PC-9 (cell line): ENCODE data around the gene SCGB2B2.

Experiments
- EZH2 ChIP-seq: fragments of 200-600 bp; sonication (generic); IDR thresholded peaks from 2 replicates; pipeline ENCODE4 v1.8.0; 2017; ENCODE audit warnings: antibody characterized with exemption, low read depth
- TF ChIP-seq, protein P1 (sequence below): fragments of 200-600 bp; sonication (generic); conservative IDR thresholded peaks from 2 replicates; pipeline ENCODE4 v1.6.1; 2017; ENCODE audit warnings: mixed run types, antibody characterized with exemption, mild to moderate bottlenecking, moderate library complexity

DNA sequence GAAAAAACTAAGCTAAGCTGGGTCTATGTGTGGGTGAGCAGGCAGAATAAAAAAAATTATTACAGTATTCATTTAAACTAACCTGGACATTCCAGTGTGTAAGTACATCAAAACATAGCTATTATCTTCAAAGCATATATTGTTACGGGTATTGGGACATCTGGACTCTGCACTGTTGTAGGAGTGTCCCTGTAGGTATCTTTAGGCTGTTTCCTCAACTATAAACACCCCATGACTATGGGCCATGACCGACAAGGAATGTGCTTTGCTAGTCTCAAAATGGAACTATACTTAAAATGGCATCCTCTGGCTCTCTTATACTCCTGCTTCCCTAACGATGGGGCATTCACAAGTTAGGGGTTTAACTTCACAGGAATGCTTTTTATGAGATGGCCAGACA lies 3.4 kb downstream of the SCGB2B2 start:
- TF ChIP-seq, protein P1, sequence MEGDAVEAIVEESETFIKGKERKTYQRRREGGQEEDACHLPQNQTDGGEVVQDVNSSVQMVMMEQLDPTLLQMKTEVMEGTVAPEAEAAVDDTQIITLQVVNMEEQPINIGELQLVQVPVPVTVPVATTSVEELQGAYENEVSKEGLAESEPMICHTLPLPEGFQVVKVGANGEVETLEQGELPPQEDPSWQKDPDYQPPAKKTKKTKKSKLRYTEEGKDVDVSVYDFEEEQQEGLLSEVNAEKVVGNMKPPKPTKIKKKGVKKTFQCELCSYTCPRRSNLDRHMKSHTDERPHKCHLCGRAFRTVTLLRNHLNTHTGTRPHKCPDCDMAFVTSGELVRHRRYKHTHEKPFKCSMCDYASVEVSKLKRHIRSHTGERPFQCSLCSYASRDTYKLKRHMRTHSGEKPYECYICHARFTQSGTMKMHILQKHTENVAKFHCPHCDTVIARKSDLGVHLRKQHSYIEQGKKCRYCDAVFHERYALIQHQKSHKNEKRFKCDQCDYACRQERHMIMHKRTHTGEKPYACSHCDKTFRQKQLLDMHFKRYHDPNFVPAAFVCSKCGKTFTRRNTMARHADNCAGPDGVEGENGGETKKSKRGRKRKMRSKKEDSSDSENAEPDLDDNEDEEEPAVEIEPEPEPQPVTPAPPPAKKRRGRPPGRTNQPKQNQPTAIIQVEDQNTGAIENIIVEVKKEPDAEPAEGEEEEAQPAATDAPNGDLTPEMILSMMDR: no peak
- no peak for TF ChIP-seq EZH2
